K562 (cell line): ENCODE data around the gene BPIFB6. TPM values are rescaled to one million over a fixed set of nuclear protein-coding genes. Genes with fewer than 3 reads are reported as not detected.

ENCODE experiments used
- ATAC-seq: fragments of 200-7000 bp; cut with Tn5 transposase; 3 replicates; pipeline ENCODE4 v1.9.1; 2020; ENCODE audit warnings: moderate library complexity
- BruUV-seq: library from RNA; stranded (reverse); fragments of 400-500 nt; replicated peaks from 2 replicates; lab custom pipeline; 2021; lab: Mats Ljungman, UMichigan
- CTCF ChIA-PET: fragments of 300-600 bp; formaldehyde crosslinking; extraction: SDS; loops from one replicate; lab custom pipeline; 2021; ENCODE audit warnings: low intra/inter-chr PET ratio; lab: Yijun Ruan, JAX
- POLR2A ChIA-PET: fragments of 300-600, 350-650 bp; sonication (Branson Sonifier 250); formaldehyde crosslinking; extraction: SDS; loops from one replicate; lab custom pipeline; 2021; ENCODE audit warnings: antibody characterized with exemption, inconsistent platforms; lab: Yijun Ruan, JAX
- DNase-seq, 4 experiments: peaks; one replicate each; pipeline versions ENCODE4 v3.0.0 to v3.0.0-alpha.2; 2011 to 2018; ENCODE audit warnings: low spot score in 3 of 4, mixed read lengths in 3 of 4; ENCODE audit errors: extremely low read depth in 1 of 4
- FAIRE-seq: peaks from 2 replicates; lab custom pipeline; 2011; peaks lifted over from hg19 to GRCh38; lab: Jason Lieb, UNC
- H2AFZ ChIP-seq: 2 replicates; pipeline ENCODE4 v1.6.0; 2011; ENCODE audit warnings: low read depth, low read length, control low read depth, inconsistent platforms
- H3K27ac ChIP-seq: fragments of 200-600 bp; 3 replicates; pipeline ENCODE4 v1.8.0; 2011; ENCODE audit warnings: low read depth, mild to moderate bottlenecking, control low read depth, inconsistent platforms, low read length, moderate library complexity, mixed read lengths; ENCODE audit errors: extremely low read depth
- H3K27me3 ChIP-seq, 2 experiments: fragments of 300-600 bp in 1 of 2; 2 replicates in 1 of 2; 3 replicates in 1 of 2; pipeline versions ENCODE4 v1.6.0 to v1.8.0; 2011; ENCODE audit warnings: inconsistent platforms in 2 of 2, low read length in 2 of 2, mild to moderate bottlenecking in 1 of 2, mixed read lengths in 1 of 2, moderate library complexity in 1 of 2; ENCODE audit not compliant: control insufficient read depth in 2 of 2, insufficient read depth in 2 of 2
- H3K36me3 ChIP-seq: fragments of 300-600 bp; 3 replicates; pipeline ENCODE4 v1.8.0; 2011; ENCODE audit warnings: mild to moderate bottlenecking, low read length, inconsistent platforms; ENCODE audit not compliant: control insufficient read depth, insufficient read depth
- H3K4me1 ChIP-seq, 2 experiments: fragments of 200-600 bp in 1 of 2; replicated peaks in 1 of 2; 2 replicates in 1 of 2; 3 replicates in 1 of 2; pipeline versions ENCODE4 v1.5.1 to v1.8.0; 2011; ENCODE audit warnings: inconsistent platforms in 2 of 2, low read length in 2 of 2, mild to moderate bottlenecking in 1 of 2, mixed read lengths in 1 of 2, moderate library complexity in 1 of 2; ENCODE audit not compliant: control insufficient read depth in 2 of 2, insufficient read depth in 2 of 2
- H3K4me2 ChIP-seq: 2 replicates; pipeline ENCODE4 v1.6.1; 2011; ENCODE audit warnings: low read length, control low read depth, inconsistent platforms, mixed read lengths; ENCODE audit not compliant: insufficient read depth
- H3K4me3 ChIP-seq: fragments of 200-600 bp; sonication (generic), shearing (Covaris generic); 2 replicates; pipeline ENCODE4 v1.5.1; 2016; ENCODE audit warnings: control low read depth, inconsistent platforms
- H3K79me2 ChIP-seq: fragments of 200-600 bp; 3 replicates; pipeline ENCODE4 v1.8.0; 2011; ENCODE audit warnings: low read length, inconsistent platforms; ENCODE audit not compliant: control insufficient read depth, insufficient read depth
- H3K9ac ChIP-seq, 2 experiments: 2 replicates each; pipeline versions ENCODE4 v1.6.0 to v1.6.1; 2011; ENCODE audit warnings: low read depth in 2 of 2, low read length in 2 of 2, control low read depth in 1 of 2, inconsistent platforms in 1 of 2, mild to moderate bottlenecking in 1 of 2, mixed read lengths in 1 of 2; ENCODE audit not compliant: insufficient read depth in 1 of 2
- H3K9me1 ChIP-seq: one replicate; pipeline ENCODE4 v1.6.0; 2011; ENCODE audit warnings: inconsistent platforms, mild to moderate bottlenecking, low read length, moderate library complexity; ENCODE audit not compliant: control insufficient read depth, insufficient read depth
- H3K9me3 ChIP-seq: replicated peaks from 2 replicates; pipeline ENCODE4 v1.5.1; 2011; ENCODE audit warnings: low read depth, low read length, inconsistent platforms; ENCODE audit not compliant: control insufficient read depth, insufficient read depth
- H4K20me1 ChIP-seq: replicated peaks from 2 replicates; pipeline ENCODE4 v1.6.1; 2011; ENCODE audit warnings: low read length, inconsistent platforms, mixed read lengths; ENCODE audit not compliant: control insufficient read depth, insufficient read depth
- ARID1B ChIP-seq: fragments of 450-650 bp; IDR thresholded peaks from 2 replicates; pipeline ENCODE4 v1.6.1; 2016; ENCODE audit warnings: antibody characterized with exemption, mild to moderate bottlenecking, inconsistent platforms
- HMG20B ChIP-seq: fragments of 250-450 bp; sonication (Bioruptor Pico); IDR thresholded peaks from 2 replicates; pipeline ENCODE4 v1.5.0; 2021; ENCODE audit warnings: mild to moderate bottlenecking
- SLC30A9 ChIP-seq: fragments of 250-450 bp; sonication (Bioruptor Pico); IDR thresholded peaks from 2 replicates; pipeline ENCODE4 v1.8.0; 2022; ENCODE audit warnings: mild to moderate bottlenecking, moderate library complexity
- SMAD2 ChIP-seq: fragments of 150-350 bp; IDR thresholded peaks from 2 replicates; pipeline ENCODE4 v1.6.1; 2014; ENCODE audit warnings: low read depth, mild to moderate bottlenecking, low read length
- SMAD3 ChIP-seq: fragments of 450-650 bp; formaldehyde crosslinking; conservative IDR thresholded peaks from 2 replicates; pipeline ENCODE4 v1.4.0; 2020; ENCODE audit warnings: mild to moderate bottlenecking
- SRSF1 ChIP-seq: fragments of 200-400 bp; formaldehyde crosslinking; IDR thresholded peaks from 2 replicates; pipeline ENCODE4 v1.6.1; 2017; ENCODE audit warnings: mild to moderate bottlenecking, low read depth, low read length, moderate library complexity
- STAG1 ChIP-seq: sonication (generic); formaldehyde crosslinking; IDR thresholded peaks from 2 replicates; pipeline ENCODE4 v1.5.0; 2020; ENCODE audit warnings: missing genetic modification reagents, borderline replicate concordance
- TCF7L2 ChIP-seq: fragments of 150-350 bp; IDR thresholded peaks from 2 replicates; pipeline ENCODE4 v1.6.1; 2016; ENCODE audit warnings: low read depth, mild to moderate bottlenecking, low read length, moderate library complexity
- ZNF12 ChIP-seq: sonication (generic); formaldehyde crosslinking; IDR thresholded peaks from 2 replicates; pipeline ENCODE4 v1.4.0; 2020; ENCODE audit warnings: mild to moderate bottlenecking, missing genetic modification reagents
- ZNF140 ChIP-seq: fragments of 250-450 bp; sonication (Bioruptor Pico); IDR thresholded peaks from 2 replicates; pipeline ENCODE4 v1.8.0; 2021; ENCODE audit warnings: moderate library complexity, mild to moderate bottlenecking, inconsistent platforms
- ZNF212 ChIP-seq: fragments of 450-650 bp; formaldehyde crosslinking; IDR thresholded peaks from 2 replicates; pipeline ENCODE4 v1.4.0; 2020; ENCODE audit warnings: mild to moderate bottlenecking
- ZNF586 ChIP-seq: fragments of 450-650 bp; formaldehyde crosslinking; conservative IDR thresholded peaks from 2 replicates; pipeline ENCODE4 v1.4.0; 2020; ENCODE audit warnings: mild to moderate bottlenecking, moderate library complexity
- WGBS: fragments of 100-300 bp; shearing (Covaris generic); methylation state at CpG from one replicate; pipeline ENCODE4 v1.1.6; 2016; ENCODE audit warnings: low coverage, mixed read lengths; ENCODE audit not compliant: insufficient coverage; ENCODE audit errors: missing lambda C conversion rate; 5-methylcytosine and 5-hydroxymethylcytosine counted together
- in situ Hi-C: fragments of 300-500 bp; cut with MboI; formaldehyde crosslinking; loops from 4 replicates; pipeline ENCODE4 v1.15.0; 2018; ENCODE audit warnings: inconsistent platforms, mixed read lengths
- intact Hi-C: fragments of 100-400 bp; cut with micrococcal nuclease; formaldehyde crosslinking; loops from 2 replicates; pipeline ENCODE4 v1.14.2; 2022
- polyA plus RNA-seq, 8 experiments: library from polyadenylated mRNA; depleted of rRNA in 4 of 8; stranded (reverse) in 5 of 8; unstranded in 3 of 8; fragments of >200 nt; fragmentation: Nextera tagmentation in 2 of 8; fragmentation: Illumina TruSeq in 1 of 8; extraction: Ambion mirVana in 2 of 8; extraction: Trizol in 1 of 8; gene quantifications; 2 replicates each; pipeline versions ENCODE4 v1.2.1 to v1.2.3, GENCODE V29; 2011 to 2014; ENCODE audit warnings: inconsistent platforms in 1 of 8, missing spikeins in 1 of 8
- total RNA-seq, 7 experiments: library from RNA; depleted of rRNA in 6 of 7; stranded (reverse); fragments of >200 nt in 6 of 7; fragmentation: Illumina TruSeq in 2 of 7; extraction: Trizol in 2 of 7; gene quantifications; 2 replicates each; pipeline versions ENCODE4 v1.2.1 to v1.2.3, GENCODE V29; 2011 to 2021; ENCODE audit warnings: low replicate concordance in 1 of 7
- TF ChIP-seq, protein P1 (sequence below): fragments of 250-450 bp; sonication (Bioruptor Pico); IDR thresholded peaks from 2 replicates; pipeline ENCODE4 v1.5.0; 2021; ENCODE audit warnings: mild to moderate bottlenecking, moderate library complexity
- TF ChIP-seq, protein P2 (sequence below), 2 experiments: IDR thresholded peaks in 1 of 2; conservative IDR thresholded peaks in 1 of 2; 2 replicates each; pipeline ENCODE4 v1.6.1; 2016; ENCODE audit warnings: low read depth in 2 of 2, mild to moderate bottlenecking in 1 of 2, missing compliant biosample characterization in 1 of 2, missing genetic modification characterization in 1 of 2, moderate library complexity in 1 of 2
- TF ChIP-seq, protein P3 (sequence below): sonication (generic); formaldehyde crosslinking; IDR thresholded peaks from 2 replicates; pipeline ENCODE4 v1.8.0; 2022; ENCODE audit warnings: missing genetic modification reagents, mild to moderate bottlenecking, moderate library complexity, borderline replicate concordance

The BPIFB6 gene
- total and polyA plus RNA-seq, 9 of the 15 experiments (the other 6 are each of a cell fraction or from before 2014, with no cell fraction given) = not detected

DNA sequence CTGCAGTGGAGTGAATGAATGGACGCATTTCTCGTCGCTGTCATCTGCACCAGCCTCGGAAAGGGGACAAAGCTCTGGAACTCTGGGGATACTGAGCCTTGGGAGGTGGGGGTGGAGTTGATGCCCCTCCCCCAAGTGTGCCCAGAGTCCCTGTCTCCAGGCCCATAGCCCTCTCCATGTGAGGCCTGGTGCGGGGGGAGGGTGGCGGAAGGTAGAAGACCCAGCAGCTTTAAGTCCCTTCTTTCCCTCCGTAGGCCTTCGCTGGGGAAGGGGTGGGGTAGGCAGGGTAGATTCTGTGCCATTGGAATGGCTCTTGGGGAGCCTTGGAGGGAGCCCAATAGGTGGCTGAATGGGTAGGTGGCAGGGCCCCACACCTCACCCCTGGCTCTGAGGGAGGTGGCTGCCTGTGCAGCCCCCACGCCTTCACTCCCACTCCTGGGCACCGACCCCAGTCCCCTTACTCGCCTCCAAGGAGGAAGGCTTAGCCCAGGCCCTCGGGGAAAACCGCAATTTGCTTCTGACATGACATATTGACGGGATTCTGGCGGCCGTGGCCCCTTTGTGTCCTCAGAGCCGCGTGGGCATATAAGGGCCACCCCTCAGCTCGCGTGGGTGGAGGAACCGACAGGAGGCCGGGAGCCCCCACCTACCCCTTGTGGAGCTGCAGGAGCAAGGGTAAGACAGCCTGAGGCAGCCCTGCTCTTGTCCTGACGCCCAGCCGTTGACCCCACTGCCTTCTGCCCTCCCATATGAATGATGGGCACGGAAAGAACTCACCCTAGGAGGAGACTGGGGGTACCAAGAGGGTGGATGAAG, 22.1 kb downstream of the BPIFB6 start, which contains the start of gene BPIFB3:
TSS of gene BPIFB3 (plus strand) at position 613 of the 816 bp plus-strand sequence. CDS start 1,533 bp downstream, outside the sequence.
- Histone ChIP-seq H3K9me1 (peaks cover 2% of the 10 kb centered on the region), H3K27ac (no peak within 1 kb of the TSS), H3K27me3 (peaks cover 20 to 51% of the 10 kb centered on the region in 2 experiments; a peak in 4 of 5 replicates), H3K4me2 (no peak within 1 kb of the TSS), H3K9ac (no peak within 1 kb of the TSS), H3K9me3 (no peaks in the 10 kb centered on the region), H2AFZ (no peak within 1 kb of the TSS), H3K79me2 (no peaks in the 10 kb centered on the region), H3K4me1 (no peaks in the 10 kb centered on the region), H4K20me1 (no peaks in the 10 kb centered on the region; the same call in 1 of the 2 replicates), H3K36me3 (no peaks in the 10 kb centered on the region), H3K4me3 (no peak within 1 kb of the TSS)
- no peak for ATAC-seq
- ChIA-PET CTCF (no interaction called here), POLR2A (interaction anchor here (0.5 to 0.7 kb wide), 3 partner anchors 43 to 958 kb away, joined by 3 to 4 read pairs (median 3); no protein-coding TSS in a partner anchor)
- no peak for FAIRE-seq
- intact Hi-C loops (no loop called here), in situ Hi-C loops (no loop called here)
- no peak for DNase-seq
- 1% methylated on average over 24 of the region's 25 CpGs for WGBS
- no TSS peak for BruUV-seq
- no peak for TF ChIP-seq ZNF140
- TF ChIP-seq SLC30A9 (CRISPR knock-in tag) = no peak
- TF ChIP-seq SRSF1 = no peak
- no peak for TF ChIP-seq HMG20B
- no peak for TF ChIP-seq ZNF212
- no peak for TF ChIP-seq TCF7L2
- no peak for TF ChIP-seq ZNF586 (CRISPR knock-in tag)
- TF ChIP-seq, protein P1, sequence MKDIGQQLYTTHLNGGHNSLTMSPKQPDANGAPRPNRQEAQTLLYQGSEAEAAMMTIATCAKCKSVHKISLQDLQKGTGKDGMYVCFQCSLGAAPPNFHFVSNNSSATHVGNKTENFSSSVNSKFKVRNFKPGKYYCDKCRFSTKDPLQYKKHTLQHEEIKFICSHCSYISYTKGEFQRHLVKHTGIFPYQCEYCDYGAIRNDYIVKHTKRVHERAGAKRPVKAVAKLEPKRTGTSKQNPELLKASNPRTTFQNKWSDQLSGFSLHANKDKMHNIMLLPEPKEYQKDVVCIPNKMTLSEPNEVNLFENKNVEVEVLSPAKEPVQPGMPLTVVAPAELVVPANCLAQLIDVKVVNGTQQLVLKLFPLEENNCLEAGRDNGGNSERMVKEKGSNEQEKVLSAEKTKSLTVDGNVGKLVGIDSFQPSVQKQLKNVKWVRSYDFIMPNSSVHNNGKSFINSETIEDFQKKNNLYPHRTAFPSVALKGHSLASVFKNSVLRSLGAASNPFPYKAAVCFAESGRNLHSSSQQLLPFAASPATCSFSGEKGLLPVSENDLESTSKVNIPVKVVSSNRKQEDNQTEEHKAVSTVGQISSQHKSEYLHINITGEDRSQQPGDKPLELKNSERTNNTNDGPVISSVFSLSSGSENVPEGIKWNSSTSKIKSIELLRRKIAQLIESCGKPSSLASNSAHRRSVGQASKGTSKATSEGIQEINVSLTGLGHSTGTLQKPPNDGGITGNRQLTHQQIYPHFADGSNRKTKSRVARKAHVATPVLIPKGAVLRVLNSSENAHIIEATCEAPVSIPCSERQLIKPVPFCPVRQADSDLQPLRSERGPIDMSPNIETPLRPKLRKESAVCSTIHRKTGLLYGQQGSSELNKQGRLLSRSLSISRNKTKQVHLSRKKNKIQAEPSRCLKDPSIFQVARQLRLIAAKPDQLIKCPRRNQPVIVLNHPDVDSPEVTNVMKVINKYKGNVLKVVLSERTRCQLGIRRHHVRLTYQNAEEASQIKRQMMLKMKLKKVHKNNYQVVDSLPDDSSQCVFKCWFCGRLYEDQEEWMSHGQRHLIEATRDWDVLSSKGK (CRISPR knock-in tag) = no peak
- no peak for TF ChIP-seq ZNF12 (CRISPR knock-in tag)
- TF ChIP-seq SMAD3 = no peak
- TF ChIP-seq ARID1B = no peak
- TF ChIP-seq, protein P2, sequence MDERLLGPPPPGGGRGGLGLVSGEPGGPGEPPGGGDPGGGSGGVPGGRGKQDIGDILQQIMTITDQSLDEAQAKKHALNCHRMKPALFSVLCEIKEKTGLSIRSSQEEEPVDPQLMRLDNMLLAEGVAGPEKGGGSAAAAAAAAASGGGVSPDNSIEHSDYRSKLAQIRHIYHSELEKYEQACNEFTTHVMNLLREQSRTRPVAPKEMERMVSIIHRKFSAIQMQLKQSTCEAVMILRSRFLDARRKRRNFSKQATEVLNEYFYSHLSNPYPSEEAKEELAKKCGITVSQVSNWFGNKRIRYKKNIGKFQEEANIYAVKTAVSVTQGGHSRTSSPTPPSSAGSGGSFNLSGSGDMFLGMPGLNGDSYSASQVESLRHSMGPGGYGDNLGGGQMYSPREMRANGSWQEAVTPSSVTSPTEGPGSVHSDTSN (CRISPR knock-in tag; IDR thresholded peaks at IDR 0.05; ENCODE audit: low read depth) = no peak
- TF ChIP-seq, protein P2 (tag; conservative IDR thresholded peaks at IDR 0.05; ENCODE audit: low read depth) = no peak
- no peak for TF ChIP-seq STAG1
- TF ChIP-seq SMAD2 = no peak
- TF ChIP-seq, protein P3, sequence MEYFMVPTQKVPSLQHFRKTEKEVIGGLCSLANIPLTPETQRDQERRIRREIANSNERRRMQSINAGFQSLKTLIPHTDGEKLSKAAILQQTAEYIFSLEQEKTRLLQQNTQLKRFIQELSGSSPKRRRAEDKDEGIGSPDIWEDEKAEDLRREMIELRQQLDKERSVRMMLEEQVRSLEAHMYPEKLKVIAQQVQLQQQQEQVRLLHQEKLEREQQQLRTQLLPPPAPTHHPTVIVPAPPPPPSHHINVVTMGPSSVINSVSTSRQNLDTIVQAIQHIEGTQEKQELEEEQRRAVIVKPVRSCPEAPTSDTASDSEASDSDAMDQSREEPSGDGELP (CRISPR knock-in tag) = no peak
